Measurements from ENCODE around the gene DUT.

Gene DUT

DNA sequence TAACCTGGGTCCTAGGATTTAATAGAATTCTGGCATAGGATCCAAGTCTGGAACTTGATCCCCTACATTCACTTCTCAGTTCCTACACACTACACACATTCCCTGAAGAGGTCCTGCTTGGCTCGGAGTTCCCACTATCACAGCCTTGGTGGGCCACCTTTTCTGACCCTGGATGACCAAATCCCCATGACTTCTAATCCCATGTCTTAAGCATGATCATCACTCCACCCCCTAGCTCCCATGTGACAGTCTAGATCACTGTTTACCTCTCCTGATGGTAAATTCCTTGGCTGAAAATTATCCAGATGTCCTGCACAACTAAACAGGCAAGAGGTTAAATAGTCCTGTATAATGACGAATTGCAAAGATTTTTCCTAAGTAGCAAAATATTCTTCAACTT lies 40.3 kb downstream of the DUT start:
- Histone ChIP-seq H3K36me3 (ENCODE audit: insufficient read depth, insufficient read length, low read length) (no peaks in the 10 kb centered on the region), H3K4me3 (ENCODE audit: insufficient read length, low read depth) (no peak overlapping the region), H3K4me1 (ENCODE audit: insufficient read depth, insufficient read length) (no peaks in the 10 kb centered on the region), H3K9me3 (ENCODE audit: insufficient read depth, low read length) (no peaks in the 10 kb centered on the region), H3K9ac (ENCODE audit: insufficient read length, low read depth) (no peak overlapping the region), H3K27me3 (ENCODE audit: insufficient read depth, insufficient read length) (no peaks in the 10 kb centered on the region)
- DNase-seq (ENCODE audit: low read depth, low spot score), result no peak
- no peak for TF ChIP-seq SUZ12 (IDR thresholded peaks at IDR 0.05; ENCODE audit: extremely low read depth, insufficient read depth, insufficient read length)
- no peak for TF ChIP-seq YY1 (IDR thresholded peaks at IDR 0.05; ENCODE audit: insufficient read depth, insufficient read length)
- no peak for TF ChIP-seq ZNF274 (IDR thresholded peaks at IDR 0.05; ENCODE audit: low read depth, low read length)

DNA sequence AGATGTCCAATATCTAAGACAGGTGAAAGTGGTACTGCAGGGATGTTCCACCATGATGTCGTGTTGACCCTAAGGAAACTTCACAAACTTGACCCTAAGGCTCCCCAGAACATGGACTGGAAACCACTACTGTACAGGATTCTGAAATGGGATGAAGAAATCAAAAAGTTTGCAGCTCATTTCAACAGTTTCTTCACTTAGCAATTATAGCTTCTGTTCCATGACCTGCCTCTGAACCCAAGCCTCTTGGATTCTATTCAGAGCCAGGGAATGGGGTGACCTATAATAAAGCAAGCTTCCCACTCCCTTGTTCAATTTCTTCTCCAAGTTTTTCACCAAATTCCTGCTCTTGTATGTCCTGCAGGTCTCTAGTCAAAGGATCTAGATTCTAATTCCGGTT lies 40.7 kb downstream of the DUT start:
- no peaks in the 10 kb centered on the region for H3K4me1 ChIP-seq (ENCODE audit: insufficient read depth, insufficient read length)
- TF ChIP-seq ZNF274 (IDR thresholded peaks at IDR 0.05; ENCODE audit: low read depth, low read length), result no peak
- TF ChIP-seq SUZ12 (IDR thresholded peaks at IDR 0.05; ENCODE audit: extremely low read depth, insufficient read depth, insufficient read length), result no peak
- no peak for TF ChIP-seq YY1 (IDR thresholded peaks at IDR 0.05; ENCODE audit: insufficient read depth, insufficient read length)
- no peaks in the 10 kb centered on the region for H3K27me3 ChIP-seq (ENCODE audit: insufficient read depth, insufficient read length)
- H3K4me3 ChIP-seq (ENCODE audit: insufficient read length, low read depth), result no peak overlapping the region
- no peaks in the 10 kb centered on the region; the same call in 1 of the 2 replicates for H3K9me3 ChIP-seq (ENCODE audit: insufficient read depth, low read length)
- no peak for DNase-seq (ENCODE audit: low read depth, low spot score)
- H3K36me3 ChIP-seq (ENCODE audit: insufficient read depth, insufficient read length, low read length), result no peaks in the 10 kb centered on the region
- H3K9ac ChIP-seq (ENCODE audit: insufficient read length, low read depth), result no peak overlapping the region

DNA sequence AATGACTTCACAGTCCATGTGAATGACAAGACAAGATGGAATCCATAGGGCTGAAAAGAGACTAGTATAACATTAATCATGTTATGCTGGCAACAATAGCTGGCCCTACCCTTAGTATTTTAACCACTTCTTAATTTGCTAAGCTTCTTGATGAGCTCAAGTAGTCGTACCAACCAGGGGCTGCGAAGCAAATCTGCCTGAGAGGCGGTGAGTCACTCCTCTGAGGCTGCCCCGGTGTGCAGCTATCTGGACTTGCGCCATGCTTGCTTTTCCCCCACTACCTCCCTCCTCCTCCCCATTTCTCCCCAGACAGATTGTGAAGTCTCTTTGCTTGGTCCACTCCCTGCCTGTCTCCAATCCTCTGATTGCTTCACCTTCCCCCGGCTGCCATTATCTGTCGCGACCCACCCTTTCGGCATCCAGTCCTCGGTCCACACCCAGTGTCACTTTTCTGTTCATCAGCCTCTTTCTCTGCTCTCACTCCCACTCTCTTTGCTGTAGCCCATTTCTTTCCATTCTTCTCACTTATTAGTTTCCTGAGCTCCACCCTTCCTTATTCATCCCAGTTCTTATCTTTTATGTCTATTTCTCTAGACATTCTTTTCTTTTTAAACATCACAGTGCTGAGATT lies 42.7 kb downstream of the DUT start:
- Histone ChIP-seq H3K4me1 (ENCODE audit: insufficient read depth, insufficient read length) (no peaks in the 10 kb centered on the region), H3K9ac (ENCODE audit: insufficient read length, low read depth) (no peak overlapping the region), H3K4me3 (ENCODE audit: insufficient read length, low read depth) (no peak overlapping the region), H3K27me3 (ENCODE audit: insufficient read depth, insufficient read length) (no peaks in the 10 kb centered on the region), H3K36me3 (ENCODE audit: insufficient read depth, insufficient read length, low read length) (no peaks in the 10 kb centered on the region), H3K9me3 (ENCODE audit: insufficient read depth, low read length) (no peaks in the 10 kb centered on the region; the same call in 1 of the 2 replicates)
- DNase-seq (ENCODE audit: low read depth, low spot score), result no peak
- TF ChIP-seq SUZ12 (IDR thresholded peaks at IDR 0.05; ENCODE audit: extremely low read depth, insufficient read depth, insufficient read length), result no peak
- TF ChIP-seq ZNF274 (IDR thresholded peaks at IDR 0.05; ENCODE audit: low read depth, low read length), result no peak
- no peak for TF ChIP-seq YY1 (IDR thresholded peaks at IDR 0.05; ENCODE audit: insufficient read depth, insufficient read length)

DNA sequence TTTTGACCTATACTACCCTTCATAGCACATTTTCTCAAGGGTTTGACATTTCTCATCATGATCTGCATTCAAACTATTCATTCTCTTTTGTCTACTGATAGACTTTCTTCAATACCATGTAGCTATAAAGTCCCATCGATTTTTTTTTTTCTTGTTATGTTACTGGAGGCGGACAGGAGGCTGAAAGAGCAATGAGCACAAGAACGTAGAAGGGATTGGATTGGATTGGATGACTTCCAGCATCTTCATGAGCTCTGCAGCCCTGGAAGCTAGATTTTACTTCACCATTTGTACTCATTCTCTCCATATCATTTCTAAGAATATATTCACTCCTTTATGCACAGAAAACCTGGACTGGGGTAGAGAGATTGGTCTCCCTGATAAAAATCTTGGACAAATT lies 43.2 kb downstream of the DUT start:
- TF ChIP-seq SUZ12 (IDR thresholded peaks at IDR 0.05; ENCODE audit: extremely low read depth, insufficient read depth, insufficient read length) (no peak), ZNF274 (IDR thresholded peaks at IDR 0.05; ENCODE audit: low read depth, low read length) (no peak), YY1 (IDR thresholded peaks at IDR 0.05; ENCODE audit: insufficient read depth, insufficient read length) (no peak)
- Histone ChIP-seq H3K4me3 (ENCODE audit: insufficient read length, low read depth) (no peak overlapping the region), H3K4me1 (ENCODE audit: insufficient read depth, insufficient read length) (no peaks in the 10 kb centered on the region), H3K9me3 (ENCODE audit: insufficient read depth, low read length) (no peaks in the 10 kb centered on the region; the same call in 1 of the 2 replicates), H3K36me3 (ENCODE audit: insufficient read depth, insufficient read length, low read length) (no peaks in the 10 kb centered on the region), H3K9ac (ENCODE audit: insufficient read length, low read depth) (no peak overlapping the region), H3K27me3 (ENCODE audit: insufficient read depth, insufficient read length) (no peaks in the 10 kb centered on the region)
- DNase-seq (ENCODE audit: low read depth, low spot score), result no peak

DNA sequence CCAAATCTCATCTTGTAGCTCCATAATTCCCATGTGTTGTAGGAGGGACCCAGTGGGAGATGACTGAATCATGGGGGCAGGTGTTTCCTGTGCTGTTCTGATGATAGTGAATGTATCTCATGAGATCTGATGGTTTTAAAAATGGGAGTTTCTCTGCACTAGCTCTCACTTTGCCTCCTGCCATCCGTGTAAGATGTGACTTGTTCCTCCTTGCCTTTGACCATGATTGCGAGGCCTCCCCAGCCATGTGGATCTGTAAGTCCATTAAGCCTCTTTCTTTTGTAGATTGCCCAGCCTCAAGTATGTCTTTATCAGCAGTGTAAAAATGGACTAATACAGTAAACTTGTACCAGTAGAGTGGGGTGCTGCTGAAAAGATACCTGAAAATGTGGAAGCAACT lies 44.5 kb downstream of the DUT start:
- DNase-seq (ENCODE audit: low read depth, low spot score), result no peak
- no peaks in the 10 kb centered on the region for H3K4me1 ChIP-seq (ENCODE audit: insufficient read depth, insufficient read length)
- TF ChIP-seq ZNF274 (IDR thresholded peaks at IDR 0.05; ENCODE audit: low read depth, low read length) (no peak), YY1 (IDR thresholded peaks at IDR 0.05; ENCODE audit: insufficient read depth, insufficient read length) (no peak), SUZ12 (IDR thresholded peaks at IDR 0.05; ENCODE audit: extremely low read depth, insufficient read depth, insufficient read length) (no peak)

DNA sequence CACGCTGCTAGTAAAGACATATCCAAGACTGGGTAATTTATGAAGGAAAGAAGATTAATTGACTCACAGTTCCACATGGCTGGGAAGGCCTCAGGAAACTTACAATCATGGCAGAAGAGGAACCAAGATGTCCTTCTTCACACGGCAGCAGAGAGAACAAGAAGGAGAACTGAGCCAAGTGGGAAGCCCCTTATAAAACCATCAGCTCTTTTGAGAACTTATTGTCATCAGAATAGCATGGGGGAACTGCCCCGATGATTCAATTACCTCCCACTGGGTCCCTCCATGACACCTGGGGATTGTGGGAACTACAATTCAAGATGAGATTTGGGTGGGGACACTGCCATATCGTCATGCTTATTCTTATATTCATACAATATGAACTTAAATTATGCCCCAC lies 49.0 kb downstream of the DUT start:
- no peaks in the 10 kb centered on the region for H3K36me3 ChIP-seq (ENCODE audit: insufficient read depth, insufficient read length, low read length)
- H3K9ac ChIP-seq (ENCODE audit: insufficient read length, low read depth), result no peak overlapping the region
- TF ChIP-seq SUZ12 (IDR thresholded peaks at IDR 0.05; ENCODE audit: extremely low read depth, insufficient read depth, insufficient read length) (no peak), ZNF274 (IDR thresholded peaks at IDR 0.05; ENCODE audit: low read depth, low read length) (no peak), YY1 (IDR thresholded peaks at IDR 0.05; ENCODE audit: insufficient read depth, insufficient read length) (no peak)
- H3K27me3 ChIP-seq (ENCODE audit: insufficient read depth, insufficient read length), result no peaks in the 10 kb centered on the region
- DNase-seq (ENCODE audit: low read depth, low spot score), result no peak
- H3K4me3 ChIP-seq (ENCODE audit: insufficient read length, low read depth), result no peak overlapping the region
- no peaks in the 10 kb centered on the region; the same call in 1 of the 2 replicates for H3K9me3 ChIP-seq (ENCODE audit: insufficient read depth, low read length)
- H3K4me1 ChIP-seq (ENCODE audit: insufficient read depth, insufficient read length), result no peaks in the 10 kb centered on the region

More for the DNA sequence above, 44.5 kb downstream of the DUT start:
- Histone ChIP-seq H3K27me3 (ENCODE audit: insufficient read depth, insufficient read length) (no peaks in the 10 kb centered on the region), H3K9me3 (ENCODE audit: insufficient read depth, low read length) (no peaks in the 10 kb centered on the region; the same call in 1 of the 2 replicates), H3K36me3 (ENCODE audit: insufficient read depth, insufficient read length, low read length) (no peaks in the 10 kb centered on the region), H3K4me3 (ENCODE audit: insufficient read length, low read depth) (no peak overlapping the region), H3K9ac (ENCODE audit: insufficient read length, low read depth) (no peak overlapping the region)

DNA sequence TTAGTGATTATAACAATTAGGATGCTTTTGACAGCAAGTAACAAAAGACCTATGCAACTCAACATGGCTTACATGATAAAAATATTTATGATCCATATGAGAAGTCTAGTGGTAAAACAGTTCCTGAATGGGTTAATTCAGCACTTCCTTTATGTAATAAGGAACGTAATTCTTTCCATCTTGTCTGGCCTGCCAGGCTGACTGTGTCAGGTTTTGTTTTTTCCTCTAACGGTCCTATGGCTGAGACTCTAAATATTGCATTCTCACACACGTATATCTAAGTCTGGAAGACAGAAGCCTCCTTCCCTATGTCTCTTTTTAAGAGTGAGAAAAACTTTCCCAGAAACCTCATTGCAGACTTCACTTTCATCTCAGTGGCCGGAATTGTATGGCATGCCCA lies 50.6 kb downstream of the DUT start:
- no peaks in the 10 kb centered on the region for H3K4me1 ChIP-seq (ENCODE audit: insufficient read depth, insufficient read length)
- DNase-seq (ENCODE audit: low read depth, low spot score), result no peak
- no peaks in the 10 kb centered on the region for H3K27me3 ChIP-seq (ENCODE audit: insufficient read depth, insufficient read length)
- TF ChIP-seq ZNF274 (IDR thresholded peaks at IDR 0.05; ENCODE audit: low read depth, low read length), result no peak
- no peak for TF ChIP-seq YY1 (IDR thresholded peaks at IDR 0.05; ENCODE audit: insufficient read depth, insufficient read length)
- no peak overlapping the region for H3K9ac ChIP-seq (ENCODE audit: insufficient read length, low read depth)
- H3K36me3 ChIP-seq (ENCODE audit: insufficient read depth, insufficient read length, low read length), result no peaks in the 10 kb centered on the region
- no peaks in the 10 kb centered on the region; the same call in 1 of the 2 replicates for H3K9me3 ChIP-seq (ENCODE audit: insufficient read depth, low read length)
- H3K4me3 ChIP-seq (ENCODE audit: insufficient read length, low read depth), result no peak overlapping the region

Data from NT2/D1 (cell line).